ENCODE data around the gene PXN. TPM values are rescaled to one million over a fixed set of nuclear protein-coding genes. Genes with fewer than 3 reads are reported as not detected.
"Not testable (repeated sequence)": the region's sequence is repeated elsewhere in the genome, so short reads cannot be mapped to it uniquely, and the experiment has no call there.

The PXN gene
- total RNA-seq, 1 experiment from 2014 or later, result 110 TPM

DNA sequence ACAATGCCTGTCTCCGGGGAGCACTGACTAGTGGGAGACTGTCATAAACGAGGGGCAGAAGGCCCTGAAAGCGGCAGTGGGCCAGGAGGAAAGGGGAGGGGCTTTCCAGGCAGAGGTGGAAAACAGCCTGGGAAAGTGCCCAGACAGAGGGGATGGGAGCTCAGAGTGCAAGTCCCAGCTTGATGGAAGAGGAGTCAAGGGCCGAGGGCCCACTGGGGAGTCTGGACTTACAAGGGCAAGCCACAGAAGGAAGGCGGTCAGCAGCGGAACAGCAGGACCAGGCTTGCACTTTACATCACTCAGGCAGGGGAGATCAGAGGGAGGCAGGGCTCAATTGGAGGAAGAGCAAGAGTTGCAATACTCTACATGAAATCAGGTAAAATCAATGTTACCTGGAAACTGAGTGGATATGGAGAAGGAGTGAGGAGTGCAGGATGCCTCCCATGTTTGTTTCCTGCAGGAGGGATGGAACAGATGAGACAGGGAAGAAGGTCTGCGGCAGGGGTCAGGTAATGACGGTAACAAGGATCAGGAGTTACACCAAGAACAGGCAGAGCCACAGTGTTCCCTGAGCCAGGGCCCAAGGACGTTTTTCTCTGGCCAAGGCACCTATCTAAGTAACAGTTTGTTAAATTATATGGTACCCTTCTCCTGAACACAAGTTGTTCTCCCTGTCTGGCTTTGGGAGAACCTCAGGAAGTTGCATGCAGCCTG lies 23.8 kb downstream of the PXN start:
- no peak for DNase-seq (ENCODE audit: low read depth)

- no peak for DNase-seq (ENCODE audit: low read depth)
These were observed 25.1 kb downstream of the PXN start for GRCh38 chr12:120240495-120240833.

DNA sequence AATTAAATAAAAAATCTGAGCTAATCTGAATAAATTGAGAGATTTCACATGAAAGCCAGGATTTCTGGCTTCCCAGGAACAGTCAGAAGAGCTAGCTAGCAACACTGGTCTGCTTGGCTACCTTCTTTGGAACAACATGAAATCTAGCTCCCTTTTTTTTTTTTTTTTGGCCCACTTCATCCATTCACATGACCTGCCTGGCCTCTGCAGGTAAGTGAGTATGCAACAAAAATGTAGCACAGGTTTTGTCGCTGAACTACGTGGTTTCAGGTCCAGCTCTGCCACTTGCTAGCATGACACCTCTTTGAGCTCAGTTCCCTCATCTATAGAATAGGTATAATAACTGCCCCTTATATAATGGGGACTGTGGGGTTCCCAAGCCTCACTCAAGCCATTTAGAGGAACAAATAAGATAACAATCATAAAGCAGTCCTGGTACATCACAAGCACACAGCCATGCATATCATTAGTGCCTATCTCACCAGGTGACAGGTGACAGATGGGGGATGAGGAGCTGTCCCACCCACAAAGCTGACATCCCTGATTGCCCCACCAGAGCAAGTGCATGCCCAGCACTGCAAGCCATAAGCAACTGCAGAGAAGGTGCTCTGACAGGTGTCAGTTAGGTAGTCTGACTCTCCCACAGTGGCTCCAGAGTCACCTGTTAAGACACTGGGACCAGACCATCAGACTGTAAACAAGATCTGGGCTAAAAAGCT lies 25.6 kb downstream of the PXN start:
- no peak for DNase-seq (ENCODE audit: low read depth)

DNA sequence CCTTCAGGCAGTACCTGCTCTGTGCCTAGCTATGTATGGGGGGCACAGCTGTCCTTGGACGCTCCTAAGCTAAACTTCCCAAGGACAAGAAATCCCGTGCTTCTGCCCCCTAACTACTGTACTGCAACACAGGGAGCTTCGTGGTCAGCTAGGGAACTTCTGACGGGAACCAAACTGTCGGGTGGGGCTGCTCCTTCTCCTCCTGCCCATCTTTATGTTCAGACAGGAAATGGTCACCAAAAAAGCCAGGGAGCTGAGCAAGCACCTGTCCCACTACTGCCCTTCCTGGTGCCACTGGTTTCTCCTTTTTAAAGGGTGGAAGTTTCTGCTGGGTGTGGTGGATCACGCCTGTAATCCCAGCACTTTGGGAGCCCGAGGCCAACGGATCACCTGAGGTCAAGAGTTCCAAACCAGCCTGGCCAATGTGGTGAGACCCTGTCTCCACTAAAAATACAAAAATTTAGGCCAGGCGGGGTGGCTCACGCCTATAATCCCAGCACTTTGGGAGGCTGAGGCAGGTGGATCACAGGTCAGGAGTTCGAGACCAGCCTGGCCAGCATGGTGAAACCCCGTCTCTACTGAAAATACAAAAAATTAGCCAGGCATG lies 26.6 kb downstream of the PXN start:
- peak; percentile 31 for DNase-seq (ENCODE audit: low read depth)

- peak; percentile 41 for DNase-seq (ENCODE audit: low read depth)
These were observed 27.3 kb downstream of the PXN start for GRCh38 chr12:120238217-120238616.

DNA sequence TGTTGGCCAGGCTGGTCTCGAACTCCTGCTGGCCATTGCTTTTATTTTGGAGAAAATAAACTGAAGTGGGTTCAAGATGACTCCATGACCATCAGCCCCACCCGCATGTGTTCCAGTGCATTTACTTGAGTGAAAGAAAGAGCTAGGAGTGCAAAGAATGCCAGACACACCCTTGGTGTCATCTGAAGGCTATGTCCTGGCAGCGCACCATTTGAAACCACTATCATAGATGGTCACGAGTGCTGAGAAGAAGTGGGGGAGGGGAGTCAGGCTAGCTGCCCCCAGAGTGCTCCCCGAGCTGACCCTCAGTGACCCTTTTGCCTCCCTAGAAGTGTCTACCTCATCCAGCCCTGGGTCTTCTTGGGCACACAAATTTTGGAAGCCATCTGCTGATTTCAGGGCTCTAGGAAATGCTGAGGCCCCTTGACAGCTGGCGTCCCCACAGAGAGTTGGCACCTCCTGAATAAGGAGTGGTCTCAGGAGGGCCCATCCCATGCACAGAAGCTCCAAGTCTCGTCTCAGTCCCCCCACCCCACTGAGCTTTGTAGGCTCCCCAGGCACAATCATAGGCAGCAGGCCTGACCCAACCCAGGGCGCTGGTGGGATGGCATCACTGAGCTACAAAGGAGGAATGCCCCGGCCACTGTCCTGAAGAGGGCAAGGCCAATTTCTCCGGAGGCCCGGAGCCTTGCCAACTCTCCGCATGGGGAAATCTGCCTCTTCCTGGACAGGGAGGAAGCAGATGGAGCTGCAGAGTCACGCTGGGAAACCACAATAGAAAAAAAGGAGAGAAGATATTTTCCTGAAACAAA lies 28.0 kb downstream of the PXN start:
- peak; percentile 90 for DNase-seq (ENCODE audit: low read depth)

DNA sequence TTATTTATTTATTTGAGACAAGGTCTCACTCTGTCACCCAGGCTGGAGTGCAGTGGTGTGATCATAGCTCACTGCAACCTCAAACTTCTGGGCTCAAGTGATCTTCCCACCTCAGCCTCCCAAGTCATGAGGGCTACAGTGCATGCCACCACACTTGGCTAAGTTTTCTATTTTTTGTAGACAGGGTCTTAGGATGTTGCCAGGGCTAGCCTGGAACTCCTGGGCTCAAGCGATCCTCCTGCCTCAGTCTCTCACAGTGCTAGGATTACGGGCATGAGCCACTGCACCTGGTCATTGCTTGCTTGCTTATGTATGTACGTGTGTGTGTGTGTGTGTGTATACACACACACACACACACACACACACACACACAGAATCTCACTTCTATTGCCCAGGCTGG lies 28.7 kb downstream of the PXN start:
- DNase-seq (ENCODE audit: low read depth), result not testable (repeated sequence)

GRCh38 chr12:120235369-120236323 lies 29.9 kb downstream of the PXN start:
- peak; percentile 34 for DNase-seq (ENCODE audit: low read depth)

GRCh38 chr12:120234643-120235368 lies 30.7 kb downstream of the PXN start:
- peak; percentile 99 for DNase-seq (ENCODE audit: low read depth)

DNA sequence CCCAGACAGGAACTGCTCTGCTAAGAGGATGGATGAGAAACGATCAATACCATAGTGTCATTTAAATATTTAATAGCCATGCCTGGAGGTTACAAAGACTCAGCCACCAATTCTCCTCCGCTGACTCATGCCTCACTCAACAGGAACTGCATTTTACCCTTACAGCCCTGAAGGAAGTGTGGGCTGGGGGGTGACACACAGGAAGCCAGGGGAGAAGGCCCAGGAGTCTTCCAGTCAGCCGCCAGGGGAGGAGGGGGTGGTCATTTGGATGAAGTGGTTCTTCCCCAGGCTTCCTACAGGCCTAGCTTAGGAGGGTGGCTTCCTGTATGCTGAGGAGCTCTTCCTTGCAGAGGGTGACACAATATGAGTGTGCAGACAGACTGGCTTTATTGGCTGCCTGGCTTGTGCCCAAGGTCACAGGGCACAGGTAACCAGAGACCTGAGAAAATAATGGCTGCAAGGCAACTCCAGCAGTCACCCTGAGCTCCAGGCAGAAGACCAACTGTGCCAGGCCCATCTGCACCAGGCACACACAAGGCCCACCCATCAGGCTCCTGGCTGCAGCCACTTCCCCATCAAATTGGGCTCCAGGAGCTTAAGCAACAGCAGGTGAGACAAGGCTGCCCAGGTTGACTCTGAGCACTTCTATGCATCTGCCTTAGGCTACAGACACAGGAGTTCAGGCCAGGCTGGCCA lies 34.1 kb downstream of the PXN start:
- peak; percentile 99 for DNase-seq (ENCODE audit: low read depth)

GRCh38 chr12:120230974-120231315 lies 34.6 kb downstream of the PXN start:
- DNase-seq (ENCODE audit: low read depth), result no peak

GRCh38 chr12:120230326-120230973 lies 35.1 kb downstream of the PXN start:
- peak; percentile 98 for DNase-seq (ENCODE audit: low read depth)

GRCh38 chr12:120229487-120230325 lies 35.8 kb downstream of the PXN start:
- DNase-seq (ENCODE audit: low read depth), result peak; percentile 84

GRCh38 chr12:120229071-120229486 lies 36.5 kb downstream of the PXN start:
- DNase-seq (ENCODE audit: low read depth), result no peak

DNA sequence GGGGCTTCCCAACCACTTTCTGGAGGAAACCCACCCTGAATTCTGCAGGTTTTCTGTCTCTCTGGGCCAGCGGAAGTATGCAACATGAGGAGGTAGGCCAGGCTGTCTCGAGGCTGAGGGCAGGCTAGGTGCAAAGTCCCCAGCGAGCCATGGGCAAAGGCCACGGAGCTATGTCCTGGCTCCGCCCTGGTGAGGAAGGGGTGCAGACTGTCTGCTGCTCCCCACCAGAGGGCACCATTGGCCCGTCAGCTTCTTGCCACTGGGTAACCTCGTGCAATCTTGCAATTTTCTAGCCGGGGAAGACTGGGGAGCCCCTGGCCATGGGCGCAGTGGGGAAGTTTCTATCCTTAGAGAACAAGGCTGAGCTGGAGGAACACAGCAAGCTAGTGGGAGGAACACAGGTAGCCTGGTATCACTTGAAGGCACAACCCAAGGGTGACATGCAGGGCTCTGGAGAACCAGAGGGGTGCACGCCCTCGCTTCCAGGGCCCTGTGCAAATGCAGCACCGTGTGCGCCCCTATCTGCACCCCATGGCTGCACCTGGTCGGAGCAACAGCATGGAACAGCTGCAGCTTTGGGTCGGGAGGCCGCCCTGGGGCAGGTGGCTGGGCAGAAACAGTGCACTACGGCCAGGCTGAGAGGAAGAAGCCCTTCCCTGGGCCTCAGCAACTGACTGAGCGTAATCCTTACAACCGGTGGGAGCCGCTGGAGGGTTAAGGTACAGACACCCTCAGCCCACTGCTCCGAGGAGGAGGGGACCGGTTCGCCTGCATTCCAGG lies 37.0 kb downstream of the PXN start:
- peak; percentile 73 for DNase-seq (ENCODE audit: low read depth)

DNA sequence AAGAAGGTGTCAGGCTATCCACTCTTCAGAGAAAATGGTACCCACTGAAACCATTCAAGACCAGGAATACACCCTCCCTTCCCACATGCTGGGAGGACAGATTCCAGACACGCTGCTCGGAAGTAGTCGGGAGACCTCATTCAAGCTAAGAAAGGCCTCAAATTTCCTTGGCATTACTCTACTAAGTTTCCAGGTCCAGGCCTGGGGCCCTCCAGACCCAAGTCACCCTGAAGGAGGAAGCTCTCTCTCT lies 37.6 kb downstream of the PXN start:
- no peak for DNase-seq (ENCODE audit: low read depth)

DNA sequence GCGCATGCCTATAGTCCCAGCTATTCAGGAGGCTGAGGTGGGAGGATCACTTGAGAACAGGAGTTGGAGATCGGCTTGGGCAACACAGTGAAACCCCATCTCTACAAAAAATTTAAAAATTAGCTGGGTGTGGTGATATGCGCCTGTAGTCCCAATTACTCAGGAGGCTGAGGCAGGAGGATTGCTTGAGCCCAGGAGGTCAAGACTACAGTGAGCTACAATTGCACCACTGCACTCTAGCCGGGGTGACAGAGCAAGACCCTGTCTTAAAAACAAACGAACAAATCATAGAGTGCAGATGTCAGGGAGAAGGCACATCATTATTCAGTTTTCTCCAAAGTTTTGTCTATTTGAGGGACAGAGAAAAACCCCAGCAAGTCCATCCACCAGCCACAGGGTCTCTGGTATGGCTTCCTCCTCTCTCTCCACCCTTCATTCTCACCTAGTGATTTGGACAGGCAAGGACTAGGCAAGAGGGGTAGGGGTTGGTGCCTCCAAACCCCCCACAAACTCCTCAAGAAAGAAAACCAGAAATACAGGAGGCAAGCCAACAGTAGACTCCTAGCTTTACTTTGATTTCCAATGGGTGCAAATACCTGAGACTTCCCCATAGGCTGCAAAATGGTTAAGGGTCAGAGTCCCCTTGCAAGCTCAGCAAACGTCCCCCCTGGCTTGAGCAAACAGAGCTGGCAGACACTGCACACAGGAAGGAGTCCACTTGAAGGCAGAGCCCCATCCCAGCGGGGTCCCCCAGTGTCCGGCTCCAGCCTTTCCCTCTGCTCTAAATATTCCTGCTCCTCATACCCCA lies 38.1 kb downstream of the PXN start:
- DNase-seq (ENCODE audit: low read depth), result no peak
